GM18909 (cell line): Measurements from ENCODE around the gene SLC8A3.
A peak's percentile ranks its signal among the peaks of the same experiment; 100 is the strongest.
"Not testable (repeated sequence)": the region's sequence is repeated elsewhere in the genome, so short reads cannot be mapped to it uniquely, and the experiment has no call there.

Source experiments
- ATAC-seq: cut with Tn5 transposase; IDR thresholded peaks from one replicate; pipeline ENCODE4 v1.9.1; 2021; ENCODE audit warnings: mild to moderate bottlenecking; ENCODE audit not compliant: unreplicated experiment, poor library complexity

Gene SLC8A3, protein sequence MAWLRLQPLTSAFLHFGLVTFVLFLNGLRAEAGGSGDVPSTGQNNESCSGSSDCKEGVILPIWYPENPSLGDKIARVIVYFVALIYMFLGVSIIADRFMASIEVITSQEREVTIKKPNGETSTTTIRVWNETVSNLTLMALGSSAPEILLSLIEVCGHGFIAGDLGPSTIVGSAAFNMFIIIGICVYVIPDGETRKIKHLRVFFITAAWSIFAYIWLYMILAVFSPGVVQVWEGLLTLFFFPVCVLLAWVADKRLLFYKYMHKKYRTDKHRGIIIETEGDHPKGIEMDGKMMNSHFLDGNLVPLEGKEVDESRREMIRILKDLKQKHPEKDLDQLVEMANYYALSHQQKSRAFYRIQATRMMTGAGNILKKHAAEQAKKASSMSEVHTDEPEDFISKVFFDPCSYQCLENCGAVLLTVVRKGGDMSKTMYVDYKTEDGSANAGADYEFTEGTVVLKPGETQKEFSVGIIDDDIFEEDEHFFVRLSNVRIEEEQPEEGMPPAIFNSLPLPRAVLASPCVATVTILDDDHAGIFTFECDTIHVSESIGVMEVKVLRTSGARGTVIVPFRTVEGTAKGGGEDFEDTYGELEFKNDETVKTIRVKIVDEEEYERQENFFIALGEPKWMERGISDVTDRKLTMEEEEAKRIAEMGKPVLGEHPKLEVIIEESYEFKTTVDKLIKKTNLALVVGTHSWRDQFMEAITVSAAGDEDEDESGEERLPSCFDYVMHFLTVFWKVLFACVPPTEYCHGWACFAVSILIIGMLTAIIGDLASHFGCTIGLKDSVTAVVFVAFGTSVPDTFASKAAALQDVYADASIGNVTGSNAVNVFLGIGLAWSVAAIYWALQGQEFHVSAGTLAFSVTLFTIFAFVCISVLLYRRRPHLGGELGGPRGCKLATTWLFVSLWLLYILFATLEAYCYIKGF

DNA sequence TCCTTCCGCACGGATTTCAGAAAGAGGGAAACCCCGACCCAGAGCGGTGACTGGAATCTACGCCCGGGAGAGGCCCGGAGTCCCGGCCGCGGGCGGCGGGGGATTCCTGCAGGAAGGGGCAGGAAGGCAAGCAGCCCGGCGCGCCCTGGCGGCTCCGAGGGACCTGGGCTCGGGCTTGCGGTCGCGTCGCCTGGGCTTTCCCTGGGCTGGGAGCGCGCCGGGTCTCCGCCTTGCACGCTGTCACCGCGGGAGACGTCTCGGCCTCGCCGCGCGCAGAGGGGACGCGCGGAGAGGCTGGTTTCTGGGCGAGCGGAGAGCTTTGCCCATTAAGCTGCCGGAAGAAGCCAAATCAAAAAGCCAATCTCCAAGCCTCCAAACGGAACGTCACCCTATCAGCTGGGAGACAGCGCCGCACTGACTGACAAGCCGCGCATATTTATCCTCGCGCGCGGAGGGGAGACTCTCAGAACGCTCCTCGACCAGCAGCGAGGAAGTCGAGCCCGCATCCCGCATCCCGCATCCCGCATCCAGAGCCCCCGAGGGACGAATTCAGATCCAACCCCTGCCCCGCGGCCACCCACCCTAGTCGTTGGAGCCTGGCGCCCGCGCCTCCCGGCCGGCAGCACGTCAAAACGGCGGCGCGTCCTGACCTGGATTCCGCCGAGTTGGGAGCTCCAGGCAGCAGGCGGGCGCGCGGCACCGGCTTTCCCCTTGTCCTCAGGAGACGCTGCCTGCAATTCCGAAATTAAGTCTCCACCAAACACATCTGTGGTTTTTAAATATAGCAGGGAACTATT is at the start of gene SLC8A3:
TSS of gene SLC8A3 (minus strand) at position 293 of the 797 bp plus-strand sequence. CDS start 20,529 bp downstream, outside the sequence.
- ATAC-seq, result no peak

DNA sequence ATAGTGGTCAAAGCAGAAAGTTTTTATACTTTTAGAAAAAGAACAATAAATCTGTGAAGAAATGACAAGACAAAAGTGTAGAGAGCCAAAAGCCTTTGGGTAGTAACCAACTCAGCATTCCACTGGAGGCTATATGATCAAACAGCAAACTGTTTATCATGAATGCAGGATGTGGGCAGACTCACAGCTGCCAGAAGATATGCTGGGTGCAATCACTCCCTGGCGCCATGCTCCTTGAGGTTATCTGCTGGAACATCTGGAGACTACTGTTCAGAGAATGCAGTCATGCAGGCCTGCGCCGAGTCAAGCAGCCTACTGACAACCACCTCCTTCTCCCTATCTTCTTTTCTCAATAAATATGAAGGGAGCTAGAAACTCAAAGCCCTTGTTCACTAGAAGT is 49.0 kb upstream of the SLC8A3 start:
- ATAC-seq, result no peak

DNA sequence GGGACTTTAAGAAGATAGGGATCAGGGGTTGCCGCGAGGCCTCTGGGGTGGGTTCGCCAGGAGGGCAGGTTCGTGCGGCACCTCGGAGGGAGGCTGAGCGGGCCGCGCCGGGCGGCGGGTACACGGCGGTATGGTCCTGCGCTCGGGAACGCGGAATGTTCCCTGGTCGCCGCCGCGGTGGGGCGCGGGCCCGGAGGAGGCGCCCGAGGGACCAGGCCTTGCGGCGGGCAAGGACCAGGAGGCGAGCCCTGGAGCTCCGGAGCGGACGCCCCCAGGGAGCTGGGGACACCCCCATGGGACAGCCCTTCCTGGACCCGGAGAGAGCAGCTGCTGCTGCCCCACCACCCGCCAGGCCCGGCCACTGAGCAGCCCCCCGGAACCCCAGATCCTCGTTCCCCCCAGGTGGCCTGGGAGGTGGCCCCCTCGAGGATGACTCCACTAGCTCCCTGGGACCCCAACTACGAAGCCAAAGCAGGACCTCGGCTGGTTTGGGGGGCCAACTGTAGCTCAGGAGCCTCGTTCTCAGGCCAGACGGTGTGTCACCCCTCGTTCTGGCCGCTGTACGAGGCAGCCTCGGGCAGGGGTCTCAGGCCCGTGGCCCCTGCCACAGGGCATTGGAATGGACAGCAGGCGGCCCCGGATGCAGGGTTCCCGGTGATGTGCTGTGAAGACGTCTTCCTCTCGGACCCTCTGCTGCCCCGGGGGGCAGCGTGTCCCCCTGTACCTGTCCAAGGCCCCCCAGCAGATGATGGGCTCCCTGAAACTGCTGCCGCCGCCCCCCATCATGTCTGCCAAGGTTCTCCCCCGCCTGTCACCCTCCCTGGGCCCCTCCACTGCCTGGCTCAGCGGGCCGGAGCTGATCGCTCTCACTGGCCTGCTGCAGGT is 45.6 kb upstream of the SLC8A3 start:
- no peak for ATAC-seq

DNA sequence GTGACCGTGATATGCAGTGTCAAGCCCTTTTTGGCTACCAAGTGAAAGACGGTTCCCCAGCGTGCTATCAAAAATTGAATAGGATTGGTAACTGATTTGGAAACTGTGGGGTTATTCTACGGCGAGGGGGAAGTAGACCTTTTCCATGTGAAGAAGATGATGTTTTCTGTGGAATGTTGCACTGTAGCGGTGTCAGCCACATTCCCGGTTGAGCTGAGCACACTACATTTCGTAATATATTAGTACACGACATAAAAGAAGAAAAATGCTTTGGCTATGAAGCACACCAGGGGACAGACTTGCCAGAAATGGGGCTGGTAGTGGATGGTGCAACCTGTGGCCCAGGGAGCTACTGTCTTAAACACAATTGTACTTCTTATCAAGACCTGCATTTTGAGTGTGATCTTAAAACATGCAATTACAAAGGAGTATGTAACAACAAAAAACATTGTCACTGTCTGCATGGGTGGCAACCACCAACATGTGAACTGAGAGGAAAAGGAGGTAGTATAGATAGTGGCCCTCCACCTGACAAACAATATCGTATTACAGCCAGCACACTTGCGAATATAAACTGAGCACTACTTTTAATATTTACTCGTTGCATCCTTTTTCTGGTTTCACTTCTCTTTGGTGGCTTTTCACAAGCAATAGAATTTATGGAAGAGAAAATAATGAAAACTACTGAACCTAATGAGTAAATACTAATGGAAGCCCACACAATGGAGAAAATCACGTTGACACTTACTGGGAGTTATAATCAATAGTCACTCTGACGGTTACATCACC is 43.2 kb upstream of the SLC8A3 start:
- ATAC-seq, result not testable (repeated sequence)

DNA sequence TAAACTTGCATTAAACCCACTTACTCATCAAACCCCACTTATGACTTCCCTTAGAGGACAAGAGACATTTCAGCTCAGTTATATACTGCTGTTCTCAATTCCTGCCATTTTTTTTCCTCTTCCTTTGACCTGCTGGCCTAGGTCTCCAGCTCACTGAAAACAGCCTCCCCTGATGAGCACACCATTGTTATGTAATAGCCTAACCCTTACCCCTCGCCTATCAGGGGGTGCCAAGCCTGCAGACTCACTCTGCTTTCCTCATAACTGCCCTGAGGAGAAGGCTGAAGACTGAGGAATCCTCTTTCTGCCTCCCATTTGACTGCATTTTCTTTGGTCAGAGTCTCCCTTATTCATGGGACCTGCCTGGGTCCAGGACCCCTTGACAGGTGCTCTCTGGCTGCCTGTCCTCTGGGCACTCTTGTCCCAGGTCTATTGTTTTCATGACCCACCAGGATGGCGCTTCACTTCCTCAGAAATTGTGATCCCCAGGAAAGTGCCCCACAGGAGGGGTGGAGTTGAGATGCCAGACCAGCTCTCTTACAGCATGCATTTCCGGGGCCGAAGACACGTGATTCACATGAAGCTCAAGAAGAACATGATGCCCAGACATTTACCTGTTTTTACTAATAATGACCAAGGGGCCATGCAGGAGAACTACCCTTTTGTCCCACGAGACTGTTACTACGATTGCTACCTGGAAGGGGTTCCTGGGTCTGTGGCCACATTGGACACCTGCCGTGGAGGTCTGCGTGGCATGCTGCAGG is 41.3 kb upstream of the SLC8A3 start:
- ATAC-seq, result not testable (repeated sequence)

DNA sequence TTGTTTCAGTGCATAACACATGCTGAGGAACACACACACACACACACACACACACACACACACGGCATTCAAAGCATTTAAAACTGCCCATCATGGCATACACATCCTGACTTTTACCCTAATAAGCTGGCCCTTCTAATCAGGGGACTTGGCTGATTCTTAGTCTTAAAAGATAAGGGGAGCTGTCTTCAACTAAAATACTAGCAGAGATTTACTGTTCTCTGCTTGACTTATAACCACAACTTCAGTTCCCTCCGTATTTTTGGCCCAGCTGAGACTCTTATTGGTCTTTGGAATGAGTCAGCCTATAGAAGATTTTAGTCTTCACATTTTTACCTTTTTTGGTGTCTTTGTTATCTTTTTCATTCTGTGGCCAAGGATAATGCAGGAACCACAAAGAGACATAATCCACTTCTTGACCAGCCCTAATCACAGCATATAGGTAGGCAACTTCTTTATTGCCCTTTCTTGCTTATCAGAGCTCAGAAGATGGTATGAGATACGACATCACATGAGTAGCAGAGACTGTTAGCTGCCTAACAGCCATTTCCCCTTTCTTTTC is 25.1 kb upstream of the SLC8A3 start:
- ATAC-seq, result no peak

DNA sequence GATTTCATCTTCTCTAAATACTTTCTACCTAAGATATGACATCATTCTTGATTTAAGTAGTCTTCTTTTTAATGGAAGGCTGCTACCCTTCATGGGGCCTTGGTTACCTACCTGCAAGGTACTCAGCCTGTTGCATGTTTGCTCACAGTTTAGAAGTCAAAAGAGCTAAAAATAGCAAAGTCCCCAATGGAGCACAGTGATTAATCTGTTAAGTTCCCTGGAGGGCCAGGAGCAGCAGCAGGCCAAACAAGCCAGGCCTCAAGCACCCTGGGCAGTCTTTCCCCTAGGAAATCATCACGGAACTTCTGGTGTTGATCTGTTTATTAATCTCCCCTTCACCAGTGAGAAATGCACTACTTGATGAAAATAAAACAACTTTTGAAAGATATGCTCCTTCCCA is 24.0 kb upstream of the SLC8A3 start:
- ATAC-seq, result no peak

DNA sequence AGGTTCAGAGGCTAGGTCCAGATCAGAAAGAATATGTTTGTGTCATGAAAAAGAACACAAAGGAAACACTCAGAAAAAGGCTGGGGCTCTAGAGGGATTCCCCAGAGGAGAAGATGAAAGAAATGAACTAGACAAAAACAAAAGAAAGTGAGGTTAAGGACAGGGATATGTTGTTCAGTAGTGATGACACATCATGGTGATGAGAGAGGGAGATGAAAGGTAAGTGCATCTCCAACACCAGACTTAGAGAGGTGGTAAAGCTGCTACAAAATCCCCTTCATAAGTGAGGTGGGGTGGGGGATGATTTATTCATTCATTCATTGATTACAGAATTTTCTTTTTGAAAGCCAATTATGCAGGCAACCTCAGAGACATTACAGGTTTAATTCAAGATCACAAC is 19.6 kb upstream of the SLC8A3 start:
- no peak for ATAC-seq

DNA sequence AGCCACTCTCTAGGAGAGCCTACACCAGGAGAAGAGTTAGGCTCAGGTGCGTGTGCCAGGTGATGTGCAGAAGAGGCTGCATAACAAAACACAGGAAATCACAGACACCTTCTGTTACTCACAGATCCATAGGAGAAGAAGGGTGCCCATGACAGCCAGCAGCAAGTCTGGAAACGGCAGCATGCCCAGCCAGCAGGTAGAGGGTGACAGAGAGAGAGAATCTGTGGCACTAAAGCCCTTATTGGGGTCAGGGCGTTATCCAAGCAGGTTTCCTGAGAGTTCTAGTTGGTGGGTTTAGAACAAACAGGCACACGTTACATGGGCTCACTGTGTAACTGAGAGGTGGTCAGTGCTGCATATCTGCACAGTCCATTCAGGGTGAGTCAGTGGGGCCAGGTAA is 14.9 kb upstream of the SLC8A3 start:
- ATAC-seq, result no peak

DNA sequence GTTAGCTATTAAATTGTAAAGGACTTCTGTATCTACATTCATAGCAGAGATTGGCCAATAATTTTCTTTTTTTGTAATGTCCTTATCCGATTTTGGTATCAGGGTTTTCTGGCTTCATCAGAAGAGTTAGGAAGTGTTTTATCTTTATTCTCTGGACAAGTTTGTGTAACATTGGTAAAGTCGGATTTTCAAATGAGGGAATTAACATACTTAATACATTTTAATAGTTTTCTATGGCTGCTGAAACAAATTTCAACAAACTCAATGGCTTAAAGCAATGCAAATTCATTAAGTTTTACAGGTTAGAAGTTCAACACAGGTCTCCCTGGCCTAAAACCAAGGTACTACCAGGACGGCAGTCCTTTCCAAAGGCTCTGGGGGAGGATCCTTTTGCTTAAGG is 13.2 kb upstream of the SLC8A3 start:
- no peak for ATAC-seq

DNA sequence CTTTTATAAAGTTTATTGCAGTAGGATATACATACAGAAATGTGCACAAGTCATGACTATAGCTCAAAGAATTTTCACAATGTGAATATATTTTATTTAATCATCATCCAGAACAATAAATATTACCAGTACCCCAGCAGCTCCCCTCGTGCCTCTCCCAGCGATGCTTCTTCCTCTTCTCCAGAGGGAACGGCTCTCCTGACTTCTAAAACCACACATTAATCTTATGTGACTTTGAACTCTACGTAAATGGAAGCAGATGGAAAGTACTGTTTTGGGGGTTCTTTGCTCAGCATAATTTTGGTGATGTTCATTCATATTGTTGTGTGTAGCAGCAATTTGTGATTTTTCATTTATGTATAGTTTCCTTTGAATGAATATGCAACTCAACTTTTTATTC is 4.6 kb upstream of the SLC8A3 start:
- no peak for ATAC-seq

DNA sequence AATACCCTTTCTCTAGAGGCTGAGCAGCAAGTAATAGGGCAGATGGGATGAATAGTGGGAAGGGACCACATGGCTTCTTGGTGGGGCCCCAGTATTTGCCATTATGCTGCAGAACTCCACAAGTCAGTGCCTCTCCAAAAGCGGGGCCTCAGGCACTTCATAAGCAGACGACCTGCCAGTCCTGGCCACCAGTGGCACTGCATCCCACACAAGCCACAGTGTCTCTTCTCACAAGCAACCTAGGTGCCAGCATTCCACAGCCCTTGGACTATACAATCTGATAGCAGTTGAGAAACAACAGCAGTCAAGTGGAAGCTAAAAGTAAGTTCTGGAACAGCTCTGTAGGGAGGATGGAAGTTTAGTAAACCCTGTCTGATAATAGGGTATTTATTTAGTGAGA is 4.2 kb upstream of the SLC8A3 start:
- ATAC-seq, result no peak

DNA sequence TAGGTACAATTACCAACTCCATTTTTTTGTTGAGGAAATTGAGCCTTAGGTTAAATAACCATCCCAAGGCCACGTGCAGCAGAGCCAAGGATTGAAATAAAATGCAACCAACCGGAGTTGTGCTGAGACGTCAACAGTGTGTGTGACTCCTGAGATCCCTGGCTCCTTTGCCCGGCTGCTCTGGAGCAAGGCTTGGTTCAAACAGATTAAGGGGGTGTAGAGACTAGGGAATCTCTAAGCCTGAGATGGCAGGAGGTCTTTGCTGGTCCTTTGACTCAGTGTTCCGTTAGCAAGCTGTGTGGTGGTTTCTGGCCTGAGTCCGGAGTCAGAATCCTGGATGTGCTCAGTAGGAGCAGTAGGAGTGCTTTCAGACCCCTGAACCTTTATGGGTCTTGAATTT is 1.4 kb upstream of the SLC8A3 start:
- ATAC-seq, result no peak

DNA sequence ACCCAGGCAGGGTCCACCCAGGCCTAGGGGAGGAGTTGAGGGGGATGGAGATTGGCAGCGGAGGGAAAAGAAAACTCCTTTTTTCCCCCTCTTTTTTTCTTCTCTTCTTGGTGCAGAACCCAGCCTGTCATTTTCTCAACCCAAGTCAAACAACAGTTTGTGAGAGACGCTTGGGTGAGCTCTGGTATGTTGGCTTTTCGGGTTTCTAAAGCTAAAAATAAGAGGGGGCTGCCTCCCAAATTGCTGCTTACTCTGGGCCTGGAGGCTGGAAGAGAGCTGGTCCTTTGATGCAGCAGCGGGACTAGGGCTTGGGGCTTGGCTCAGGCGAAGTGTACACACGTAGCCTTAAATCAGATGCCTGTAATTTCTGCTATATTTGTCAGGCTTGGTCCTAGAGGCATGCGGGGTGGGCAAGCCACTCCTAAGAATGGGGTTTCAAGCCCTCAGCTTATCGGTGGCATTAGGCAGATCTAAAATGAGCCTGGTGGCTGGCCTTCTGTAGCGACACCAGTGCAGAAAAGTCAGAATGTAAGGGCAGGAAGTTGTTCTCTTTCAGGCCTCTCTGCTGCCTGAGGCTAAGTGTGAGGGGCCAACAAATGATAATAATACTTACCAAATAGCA is 816 bp upstream of the SLC8A3 start:
- no peak for ATAC-seq

DNA sequence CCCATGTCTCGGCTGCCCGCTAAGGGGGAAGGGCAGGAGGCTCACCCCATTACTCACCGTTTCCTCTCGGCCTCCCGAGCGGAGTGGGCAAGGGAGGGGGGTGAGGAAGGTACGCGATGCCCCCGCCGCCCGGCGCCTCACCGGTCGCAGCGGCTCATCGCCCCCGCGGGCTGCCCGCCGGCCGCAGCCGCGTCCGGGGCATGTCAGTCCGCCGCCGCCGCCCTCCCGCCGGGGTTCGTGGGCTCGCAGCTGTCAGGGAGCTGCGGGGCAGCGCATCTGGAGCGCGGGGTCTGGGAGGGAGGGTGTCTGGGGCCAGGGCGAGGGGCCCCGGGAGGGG is 461 bp downstream of the SLC8A3 start:
- ATAC-seq, result no peak

DNA sequence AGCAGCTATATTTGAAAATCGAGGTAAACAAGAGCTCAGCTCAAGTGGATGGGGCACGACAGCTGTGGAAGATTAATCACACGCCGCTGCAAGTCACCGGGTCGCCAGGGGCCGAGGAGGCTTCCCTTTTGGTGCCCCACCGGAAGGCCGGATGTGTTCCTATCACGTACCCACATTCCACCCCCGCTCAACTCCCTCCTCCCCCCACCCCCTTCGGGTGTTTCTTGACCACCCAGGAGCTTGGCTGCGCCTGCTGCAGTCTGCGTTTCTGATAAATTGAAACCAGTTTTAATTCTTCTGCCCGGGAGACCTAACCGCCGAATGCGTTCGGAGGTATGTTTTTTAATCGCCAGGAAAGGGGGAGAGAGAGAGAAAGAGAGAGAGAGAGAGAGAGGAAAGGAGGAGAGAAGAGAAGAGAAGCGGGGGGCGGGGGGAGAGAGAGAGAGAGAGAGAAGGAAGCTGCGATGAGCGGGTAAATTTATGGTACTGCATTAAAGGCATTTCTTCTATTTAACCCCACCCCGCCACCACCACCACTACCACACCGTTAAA is 1.8 kb downstream of the SLC8A3 start:
- no peak for ATAC-seq

DNA sequence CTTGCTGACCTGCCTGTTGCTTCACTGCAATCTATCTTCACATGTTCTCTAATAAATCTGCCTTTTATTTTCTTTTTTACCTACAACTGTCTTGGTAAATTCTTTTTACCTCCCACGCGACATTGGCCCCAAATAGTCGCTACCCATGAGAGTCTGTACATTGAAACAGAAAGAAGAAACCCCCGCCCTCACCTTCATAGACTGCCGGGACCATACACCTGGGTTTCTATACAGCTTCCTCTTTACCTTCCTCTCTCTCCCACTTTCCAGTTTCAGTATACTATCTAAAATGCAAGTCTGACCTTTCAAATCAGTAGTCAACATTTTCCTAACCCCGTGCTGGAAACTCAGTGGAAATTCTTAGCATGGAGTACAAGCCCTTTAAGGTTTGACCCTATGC is 4.8 kb downstream of the SLC8A3 start:
- ATAC-seq, result peak; percentile 58
